ENCODE results near the gene LATS2.

Gene LATS2

GRCh38 chr13:20994441-20994821 is 67.0 kb downstream of the LATS2 start:
- DNase-seq, result no peak

- no peak for DNase-seq
These were observed 67.5 kb downstream of the LATS2 start for GRCh38 chr13:20993661-20994440.

- DNase-seq, result no peak
These were observed 68.2 kb downstream of the LATS2 start for GRCh38 chr13:20993211-20993610.

- no peak for DNase-seq
These were observed 69.5 kb downstream of the LATS2 start for GRCh38 chr13:20991741-20992520.

- no peak for DNase-seq
These were observed 70.4 kb downstream of the LATS2 start for GRCh38 chr13:20990910-20991525.

- no peak for DNase-seq
These were observed 71.6 kb downstream of the LATS2 start for GRCh38 chr13:20989656-20990321.

- no peak for DNase-seq
These were observed 72.3 kb downstream of the LATS2 start for GRCh38 chr13:20988909-20989655.

- no peak for DNase-seq
These were observed 73.1 kb downstream of the LATS2 start for GRCh38 chr13:20988033-20988908.

GRCh38 chr13:20987599-20987998 is 73.8 kb downstream of the LATS2 start:
- no peak for DNase-seq

GRCh38 chr13:20984879-20985278 is 76.5 kb downstream of the LATS2 start:
- no peak for DNase-seq

- DNase-seq, result no peak
These were observed 78.0 kb downstream of the LATS2 start for GRCh38 chr13:20983386-20983785.

- no peak for DNase-seq
These were observed 79.9 kb downstream of the LATS2 start for GRCh38 chr13:20981370-20982095.

GRCh38 chr13:20980899-20981298 is 80.5 kb downstream of the LATS2 start:
- DNase-seq, result no peak

- DNase-seq, result no peak
These were observed 81.0 kb downstream of the LATS2 start for GRCh38 chr13:20980430-20980829.

GRCh38 chr13:20977394-20977793 is 84.0 kb downstream of the LATS2 start:
- no peak for DNase-seq

- DNase-seq, result no peak
These were observed 86.3 kb downstream of the LATS2 start for GRCh38 chr13:20974981-20975585.

GRCh38 chr13:20973886-20974425 is 87.4 kb downstream of the LATS2 start:
- DNase-seq, result no peak

GRCh38 chr13:20972731-20973130 is 88.7 kb downstream of the LATS2 start:
- DNase-seq, result no peak

- no peak for DNase-seq
These were observed 92.2 kb downstream of the LATS2 start for GRCh38 chr13:20969182-20969581.
